Astrocyte (in vitro differentiated cells and primary cell): Measurements from ENCODE around the gene OSM.

Source experiments
- EZH2 ChIP-seq: IDR thresholded peaks from 2 replicates; pipeline ENCODE4 v1.6.1; 2012; ENCODE audit warnings: mild to moderate bottlenecking, low read length, inconsistent platforms; ENCODE audit not compliant: insufficient read depth
- TF ChIP-seq, protein P1 (sequence below): IDR thresholded peaks from 2 replicates; pipeline ENCODE4 v1.5.1; 2011; ENCODE audit warnings: low read depth, mild to moderate bottlenecking, inconsistent platforms, low read length, moderate library complexity; ENCODE audit not compliant: insufficient read depth

DNA sequence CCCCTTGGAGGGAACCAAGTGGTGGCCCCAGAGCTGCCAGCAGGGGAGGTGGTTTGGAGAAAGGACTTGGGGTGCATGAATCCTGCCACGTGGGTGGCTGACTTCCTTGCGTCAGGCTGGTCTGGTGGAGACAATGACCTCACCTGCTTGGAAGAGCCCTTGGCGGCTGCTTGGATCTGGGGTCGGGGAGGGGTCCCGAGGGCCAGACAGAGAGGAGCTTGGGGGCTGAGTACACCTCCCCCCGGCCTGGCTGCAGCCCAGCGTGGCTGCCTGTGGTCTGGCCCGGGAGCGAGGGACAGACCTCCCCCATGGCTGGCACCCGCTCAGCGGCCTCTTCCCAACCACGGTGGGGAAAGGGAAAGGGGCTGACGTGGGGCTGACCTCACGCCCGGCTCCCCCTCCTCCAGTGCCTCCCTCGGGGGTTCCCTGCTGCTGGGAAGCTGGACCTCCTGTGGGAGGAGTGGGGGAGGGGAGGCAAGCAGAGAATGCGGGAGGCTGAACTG lies 33.9 kb downstream of the OSM start:
- TF ChIP-seq, protein P1, sequence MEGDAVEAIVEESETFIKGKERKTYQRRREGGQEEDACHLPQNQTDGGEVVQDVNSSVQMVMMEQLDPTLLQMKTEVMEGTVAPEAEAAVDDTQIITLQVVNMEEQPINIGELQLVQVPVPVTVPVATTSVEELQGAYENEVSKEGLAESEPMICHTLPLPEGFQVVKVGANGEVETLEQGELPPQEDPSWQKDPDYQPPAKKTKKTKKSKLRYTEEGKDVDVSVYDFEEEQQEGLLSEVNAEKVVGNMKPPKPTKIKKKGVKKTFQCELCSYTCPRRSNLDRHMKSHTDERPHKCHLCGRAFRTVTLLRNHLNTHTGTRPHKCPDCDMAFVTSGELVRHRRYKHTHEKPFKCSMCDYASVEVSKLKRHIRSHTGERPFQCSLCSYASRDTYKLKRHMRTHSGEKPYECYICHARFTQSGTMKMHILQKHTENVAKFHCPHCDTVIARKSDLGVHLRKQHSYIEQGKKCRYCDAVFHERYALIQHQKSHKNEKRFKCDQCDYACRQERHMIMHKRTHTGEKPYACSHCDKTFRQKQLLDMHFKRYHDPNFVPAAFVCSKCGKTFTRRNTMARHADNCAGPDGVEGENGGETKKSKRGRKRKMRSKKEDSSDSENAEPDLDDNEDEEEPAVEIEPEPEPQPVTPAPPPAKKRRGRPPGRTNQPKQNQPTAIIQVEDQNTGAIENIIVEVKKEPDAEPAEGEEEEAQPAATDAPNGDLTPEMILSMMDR = no peak
- no peak for TF ChIP-seq EZH2
